ENCODE measurements around the gene IQSEC3. TPM values are rescaled to one million over a fixed set of nuclear protein-coding genes. Genes with fewer than 3 reads are reported as not detected.

Gene IQSEC3
- total RNA-seq, 3 donors from 2014 or later (not counting 1 experiment from before 2014, with no cell fraction given): 4.4 to 7.1 (median 5.3) TPM

DNA sequence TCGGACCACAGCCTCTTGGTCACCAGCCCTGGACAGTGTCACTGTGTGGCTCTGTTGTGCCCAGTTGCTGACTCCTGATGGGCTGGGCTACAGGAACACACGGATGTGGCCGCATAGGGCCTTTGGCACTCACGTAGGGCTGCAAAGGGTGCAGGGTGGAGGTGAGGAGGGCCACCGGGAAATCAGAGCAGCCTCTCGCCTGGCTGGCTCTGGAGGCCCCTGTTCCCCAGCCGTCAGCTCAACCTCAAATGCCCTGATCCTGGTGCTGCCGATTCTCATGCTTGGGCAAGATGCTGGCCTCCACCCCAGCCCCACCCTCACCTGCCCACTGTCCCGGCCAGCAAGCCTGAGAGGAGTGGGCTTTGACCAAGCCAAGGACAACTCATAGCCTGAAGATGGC is 88.4 kb downstream of the IQSEC3 start:
- Mint-ChIP-seq H3K9me3 (no peaks in the 10 kb centered on the region), H3K4me3 (no peak overlapping the region), H3K27ac (no peak overlapping the region), H3K27me3 (ENCODE audit: low read depth in 2 of 2) (no peaks in the 10 kb centered on the region), H3K4me1 (peaks cover 5 to 8% of the 10 kb centered on the region in 2 donors), H3K36me3 (no peaks in the 10 kb centered on the region)
- Histone ChIP-seq H3K4me3 (ENCODE audit: low read length) (no peak overlapping the region), H3K27ac (ENCODE audit: low read length) (no peak overlapping the region), H3K36me3 (ENCODE audit: control insufficient read depth, insufficient read depth, low read length) (no peaks in the 10 kb centered on the region), H3K4me1 (ENCODE audit: control insufficient read depth, insufficient read depth, low read length) (no peaks in the 10 kb centered on the region), H3K9me3 (ENCODE audit: control insufficient read depth, insufficient read depth, low read length) (no peaks in the 10 kb centered on the region), H3K27me3 (ENCODE audit: control insufficient read depth, insufficient read depth, low read length) (no peaks in the 10 kb centered on the region)
- intact Hi-C loops (cut with micrococcal nuclease): no loop called here
- TF ChIP-seq, protein P1, sequence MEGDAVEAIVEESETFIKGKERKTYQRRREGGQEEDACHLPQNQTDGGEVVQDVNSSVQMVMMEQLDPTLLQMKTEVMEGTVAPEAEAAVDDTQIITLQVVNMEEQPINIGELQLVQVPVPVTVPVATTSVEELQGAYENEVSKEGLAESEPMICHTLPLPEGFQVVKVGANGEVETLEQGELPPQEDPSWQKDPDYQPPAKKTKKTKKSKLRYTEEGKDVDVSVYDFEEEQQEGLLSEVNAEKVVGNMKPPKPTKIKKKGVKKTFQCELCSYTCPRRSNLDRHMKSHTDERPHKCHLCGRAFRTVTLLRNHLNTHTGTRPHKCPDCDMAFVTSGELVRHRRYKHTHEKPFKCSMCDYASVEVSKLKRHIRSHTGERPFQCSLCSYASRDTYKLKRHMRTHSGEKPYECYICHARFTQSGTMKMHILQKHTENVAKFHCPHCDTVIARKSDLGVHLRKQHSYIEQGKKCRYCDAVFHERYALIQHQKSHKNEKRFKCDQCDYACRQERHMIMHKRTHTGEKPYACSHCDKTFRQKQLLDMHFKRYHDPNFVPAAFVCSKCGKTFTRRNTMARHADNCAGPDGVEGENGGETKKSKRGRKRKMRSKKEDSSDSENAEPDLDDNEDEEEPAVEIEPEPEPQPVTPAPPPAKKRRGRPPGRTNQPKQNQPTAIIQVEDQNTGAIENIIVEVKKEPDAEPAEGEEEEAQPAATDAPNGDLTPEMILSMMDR (IDR thresholded peaks at IDR 0.05): no peak
- DNase-seq (no peak), ATAC-seq (no peak)
- WGBS (ENCODE audit: insufficient coverage): 89% methylated on average over 9 of the region's 9 CpGs

GRCh38 chr12:155646-156045 is 89.1 kb downstream of the IQSEC3 start:
- WGBS (ENCODE audit: insufficient coverage): 87% methylated on average over 8 of the region's 8 CpGs
- no peaks in the 10 kb centered on the region for H3K36me3 ChIP-seq (ENCODE audit: control insufficient read depth, insufficient read depth, low read length)

GRCh38 chr12:156945-157344 is 90.4 kb downstream of the IQSEC3 start:
- Mint-ChIP-seq H3K9me3 (no peaks in the 10 kb centered on the region), H3K27ac (no peak overlapping the region), H3K36me3 (no peaks in the 10 kb centered on the region), H3K4me3 (no peak overlapping the region), H3K4me1 (peaks cover 5 to 7% of the 10 kb centered on the region in 2 donors), H3K27me3 (ENCODE audit: low read depth in 2 of 2) (no peaks in the 10 kb centered on the region)
- no peak overlapping the region for H3K27ac ChIP-seq (ENCODE audit: low read length)
- intact Hi-C loops (cut with micrococcal nuclease): no loop called here
- TF ChIP-seq, protein P1 (IDR thresholded peaks at IDR 0.05): no peak
- WGBS (ENCODE audit: insufficient coverage): 91% methylated on average over 11 of the region's 13 CpGs
- H3K9me3 ChIP-seq (ENCODE audit: control insufficient read depth, insufficient read depth, low read length): no peaks in the 10 kb centered on the region
- H3K36me3 ChIP-seq (ENCODE audit: control insufficient read depth, insufficient read depth, low read length): no peaks in the 10 kb centered on the region
- DNase-seq (no peak), ATAC-seq (no peak)
- H3K4me3 ChIP-seq (ENCODE audit: low read length): no peak overlapping the region
- H3K4me1 ChIP-seq (ENCODE audit: control insufficient read depth, insufficient read depth, low read length): no peaks in the 10 kb centered on the region
- no peaks in the 10 kb centered on the region for H3K27me3 ChIP-seq (ENCODE audit: control insufficient read depth, insufficient read depth, low read length)

More at GRCh38 chr12:155646-156045, 89.1 kb downstream of the IQSEC3 start:
- TF ChIP-seq, protein P1 (IDR thresholded peaks at IDR 0.05): no peak
- ATAC-seq: no peak
- H3K27me3 ChIP-seq (ENCODE audit: control insufficient read depth, insufficient read depth, low read length): no peaks in the 10 kb centered on the region
- no peaks in the 10 kb centered on the region for H3K9me3 ChIP-seq (ENCODE audit: control insufficient read depth, insufficient read depth, low read length)
- no peak overlapping the region for H3K4me3 Mint-ChIP-seq
- no peak for DNase-seq
- H3K4me3 ChIP-seq (ENCODE audit: low read length): no peak overlapping the region
- no peaks in the 10 kb centered on the region for H3K9me3 Mint-ChIP-seq
- no peak overlapping the region for H3K27ac ChIP-seq (ENCODE audit: low read length)
- no peak overlapping the region for H3K27ac Mint-ChIP-seq
- H3K4me1 ChIP-seq (ENCODE audit: control insufficient read depth, insufficient read depth, low read length): no peaks in the 10 kb centered on the region
- no peaks in the 10 kb centered on the region for H3K36me3 Mint-ChIP-seq
- H3K27me3 Mint-ChIP-seq (ENCODE audit: low read depth in 2 of 2): no peaks in the 10 kb centered on the region
- intact Hi-C loops (cut with micrococcal nuclease): no loop called here
- peaks cover 5 to 7% of the 10 kb centered on the region in 2 donors for H3K4me1 Mint-ChIP-seq

DNA sequence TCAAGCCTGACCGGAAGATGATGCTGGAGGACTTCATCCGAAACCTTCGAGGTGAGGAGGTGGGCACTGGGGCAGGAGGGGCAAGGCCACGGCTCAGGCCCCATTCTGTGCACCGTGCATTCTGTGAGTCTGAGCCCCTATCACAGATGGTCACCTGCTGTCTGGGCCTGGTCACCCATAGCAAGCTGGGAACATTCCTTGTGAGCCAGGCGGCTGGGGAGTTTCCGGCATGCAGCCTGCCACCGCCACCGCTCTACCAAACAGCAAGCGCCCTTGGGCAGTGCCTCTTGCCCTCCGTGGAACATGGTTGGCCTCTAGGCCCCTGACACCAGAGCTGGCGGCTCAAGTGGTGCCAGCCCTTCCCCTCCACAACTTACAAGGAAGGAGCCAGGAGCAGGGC is 91.1 kb downstream of the IQSEC3 start:
- 95% methylated on average over 12 of the region's 12 CpGs for WGBS (ENCODE audit: insufficient coverage)
- Mint-ChIP-seq H3K4me3 (no peak overlapping the region), H3K36me3 (no peaks in the 10 kb centered on the region), H3K4me1 (peaks cover 4 to 5% of the 10 kb centered on the region in 2 donors), H3K27ac (no peak overlapping the region), H3K27me3 (ENCODE audit: low read depth in 2 of 2) (no peaks in the 10 kb centered on the region), H3K9me3 (no peaks in the 10 kb centered on the region)
- Histone ChIP-seq H3K4me1 (ENCODE audit: control insufficient read depth, insufficient read depth, low read length) (no peaks in the 10 kb centered on the region), H3K27me3 (ENCODE audit: control insufficient read depth, insufficient read depth, low read length) (no peaks in the 10 kb centered on the region), H3K4me3 (ENCODE audit: low read length) (no peak overlapping the region), H3K9me3 (ENCODE audit: control insufficient read depth, insufficient read depth, low read length) (no peaks in the 10 kb centered on the region), H3K36me3 (ENCODE audit: control insufficient read depth, insufficient read depth, low read length) (no peaks in the 10 kb centered on the region), H3K27ac (ENCODE audit: low read length) (no peak overlapping the region)
- DNase-seq (no peak), ATAC-seq (no peak)
- TF ChIP-seq, protein P1 (IDR thresholded peaks at IDR 0.05): no peak
- intact Hi-C loops (cut with micrococcal nuclease): no loop called here

All from natural killer cell (primary cell).